Vagina (tissue), 2 donors: Measurements from ENCODE around the gene EPHA10.

ENCODE experiments used
- POLR2A ChIP-seq, 2 donors: fragments of 450-650 bp; IDR thresholded peaks; one replicate each; pipeline ENCODE4 v1.6.1; 2017; ENCODE audit warnings: antibody characterized with exemption in 2 of 2, mild to moderate bottlenecking in 2 of 2, moderate library complexity in 2 of 2
- TF ChIP-seq, protein P1 (sequence below), 3 experiments: fragments of 450-650 bp in 2 of 3; fragments of 200-600 bp in 1 of 3; sonication (generic) in 1 of 3; IDR thresholded peaks; one replicate each; pipeline ENCODE4 v1.5.1; 2017 to 2019; ENCODE audit warnings: antibody characterized with exemption in 3 of 3, mild to moderate bottlenecking in 2 of 3, moderate library complexity in 2 of 3

DNA sequence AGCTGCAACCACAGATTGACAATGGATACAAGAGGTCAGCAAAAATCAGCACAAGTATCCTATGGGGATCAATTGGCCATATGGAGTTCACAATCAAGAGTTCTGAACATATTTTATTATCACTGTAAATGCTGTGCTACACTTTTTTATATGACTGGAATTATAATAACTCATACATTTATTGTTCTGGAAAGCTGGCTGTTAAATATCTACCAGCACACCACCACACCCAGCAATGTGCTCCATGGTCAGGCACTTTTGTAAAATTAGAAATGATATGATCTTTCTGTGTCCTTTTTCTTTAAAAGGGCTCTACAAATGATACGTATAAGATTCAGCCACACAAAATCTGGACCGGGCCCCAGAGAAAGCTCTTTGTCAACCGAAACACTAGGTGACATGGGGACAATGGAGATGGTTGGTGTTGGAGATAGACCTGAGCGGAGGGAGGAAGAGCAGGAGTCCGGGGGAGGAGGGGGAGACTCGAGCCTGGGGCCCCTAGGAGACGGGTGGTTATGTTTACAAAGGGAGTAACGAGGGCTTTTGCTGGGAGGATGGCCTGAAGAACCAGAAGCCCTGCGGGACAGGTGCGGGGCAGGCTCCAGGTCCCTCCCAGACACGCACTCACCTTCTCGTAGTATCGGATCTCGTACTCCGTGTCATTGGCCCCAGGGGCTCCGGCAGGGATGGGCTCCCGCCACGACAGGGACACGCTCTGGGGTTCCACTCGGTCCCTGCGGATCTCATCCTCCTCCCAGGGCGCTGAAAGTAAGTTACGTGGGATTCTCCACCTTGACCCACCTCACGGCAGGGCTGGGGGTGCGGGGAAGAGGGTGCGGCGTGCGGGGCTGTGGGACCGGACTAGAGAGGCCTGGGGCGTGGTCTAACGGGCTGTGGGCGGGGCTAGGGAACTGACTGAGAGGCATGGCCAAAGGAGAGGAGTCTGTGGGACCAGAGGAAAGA, 30.0 kb downstream of the EPHA10 start:
- TF ChIP-seq POLR2A (IDR thresholded peaks at IDR 0.05) = no peak
- TF ChIP-seq, protein P1, sequence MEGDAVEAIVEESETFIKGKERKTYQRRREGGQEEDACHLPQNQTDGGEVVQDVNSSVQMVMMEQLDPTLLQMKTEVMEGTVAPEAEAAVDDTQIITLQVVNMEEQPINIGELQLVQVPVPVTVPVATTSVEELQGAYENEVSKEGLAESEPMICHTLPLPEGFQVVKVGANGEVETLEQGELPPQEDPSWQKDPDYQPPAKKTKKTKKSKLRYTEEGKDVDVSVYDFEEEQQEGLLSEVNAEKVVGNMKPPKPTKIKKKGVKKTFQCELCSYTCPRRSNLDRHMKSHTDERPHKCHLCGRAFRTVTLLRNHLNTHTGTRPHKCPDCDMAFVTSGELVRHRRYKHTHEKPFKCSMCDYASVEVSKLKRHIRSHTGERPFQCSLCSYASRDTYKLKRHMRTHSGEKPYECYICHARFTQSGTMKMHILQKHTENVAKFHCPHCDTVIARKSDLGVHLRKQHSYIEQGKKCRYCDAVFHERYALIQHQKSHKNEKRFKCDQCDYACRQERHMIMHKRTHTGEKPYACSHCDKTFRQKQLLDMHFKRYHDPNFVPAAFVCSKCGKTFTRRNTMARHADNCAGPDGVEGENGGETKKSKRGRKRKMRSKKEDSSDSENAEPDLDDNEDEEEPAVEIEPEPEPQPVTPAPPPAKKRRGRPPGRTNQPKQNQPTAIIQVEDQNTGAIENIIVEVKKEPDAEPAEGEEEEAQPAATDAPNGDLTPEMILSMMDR (IDR thresholded peaks at IDR 0.05) = no peak
